HL-60 (cell line): ENCODE data around the gene CEP128.

Source experiments
- DNase-seq, 2 experiments: peaks; one replicate each; pipeline ENCODE4 v3.0.0-alpha.2; 2010 to 2020; ENCODE audit warnings: low read depth in 1 of 2, low spot score in 1 of 2
- H3K27ac ChIP-seq: fragments of 250-450 bp; sonication (Bioruptor Pico); replicated peaks from 2 replicates; pipeline ENCODE4 v1.5.1; 2020; ENCODE audit warnings: mild to moderate bottlenecking, moderate library complexity
- H3K27me3 ChIP-seq: fragments of 250-450 bp; sonication (Bioruptor Pico); 2 replicates; pipeline ENCODE4 v1.5.1; 2021; ENCODE audit warnings: mild to moderate bottlenecking, moderate library complexity; ENCODE audit not compliant: insufficient read depth, poor library complexity, severe bottlenecking
- H3K4me3 ChIP-seq: replicated peaks from 2 replicates; pipeline ENCODE4 v1.5.1; 2011; ENCODE audit warnings: mild to moderate bottlenecking, control low read depth, low read length; ENCODE audit not compliant: insufficient read depth
- GABPA ChIP-seq: IDR thresholded peaks from 2 replicates; pipeline ENCODE4 v1.6.1; 2012; ENCODE audit warnings: low read depth
- POLR2AphosphoS5 ChIP-seq: IDR thresholded peaks from 2 replicates; pipeline ENCODE4 v1.6.1; 2012; ENCODE audit warnings: low read depth
- SPI1 ChIP-seq: IDR thresholded peaks from 2 replicates; pipeline ENCODE4 v1.6.1; 2012; ENCODE audit warnings: low read depth, mild to moderate bottlenecking, borderline replicate concordance
- TF ChIP-seq, protein P1 (sequence below): IDR thresholded peaks from 2 replicates; pipeline ENCODE4 v1.6.1; 2012; ENCODE audit warnings: low read depth; ENCODE audit not compliant: insufficient replicate concordance
- TF ChIP-seq, protein P2 (sequence below): IDR thresholded peaks from one replicate; pipeline ENCODE4 v1.5.1; 2011; ENCODE audit warnings: low read length, control low read depth, inconsistent platforms; ENCODE audit not compliant: insufficient read depth

CEP128 gene

DNA sequence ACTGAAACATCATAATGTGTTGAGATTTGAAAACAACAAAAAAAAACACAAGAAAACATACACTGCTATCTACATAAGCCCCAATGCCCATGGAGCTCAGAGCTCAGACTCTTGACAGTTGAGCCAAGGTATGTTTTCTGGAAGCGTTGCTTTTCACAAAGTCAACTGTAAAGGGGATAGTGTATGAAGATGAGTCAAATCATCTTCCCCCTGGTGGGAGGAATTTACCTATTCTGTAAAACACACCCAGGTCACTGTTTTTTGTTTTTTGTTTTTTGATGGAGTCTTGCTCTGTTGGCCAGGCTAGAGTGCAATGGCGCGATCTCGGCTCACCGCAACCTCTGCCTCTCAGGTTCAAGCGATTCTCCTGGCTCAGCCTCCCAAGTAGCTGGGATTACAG is 368.9 kb downstream of the CEP128 start:
- DNase-seq: no peak
- Histone ChIP-seq H3K27ac (no peak overlapping the region), H3K27me3 (no peaks in the 10 kb centered on the region), H3K4me3 (no peak overlapping the region)
- no peak for TF ChIP-seq SPI1
- TF ChIP-seq, protein P1, sequence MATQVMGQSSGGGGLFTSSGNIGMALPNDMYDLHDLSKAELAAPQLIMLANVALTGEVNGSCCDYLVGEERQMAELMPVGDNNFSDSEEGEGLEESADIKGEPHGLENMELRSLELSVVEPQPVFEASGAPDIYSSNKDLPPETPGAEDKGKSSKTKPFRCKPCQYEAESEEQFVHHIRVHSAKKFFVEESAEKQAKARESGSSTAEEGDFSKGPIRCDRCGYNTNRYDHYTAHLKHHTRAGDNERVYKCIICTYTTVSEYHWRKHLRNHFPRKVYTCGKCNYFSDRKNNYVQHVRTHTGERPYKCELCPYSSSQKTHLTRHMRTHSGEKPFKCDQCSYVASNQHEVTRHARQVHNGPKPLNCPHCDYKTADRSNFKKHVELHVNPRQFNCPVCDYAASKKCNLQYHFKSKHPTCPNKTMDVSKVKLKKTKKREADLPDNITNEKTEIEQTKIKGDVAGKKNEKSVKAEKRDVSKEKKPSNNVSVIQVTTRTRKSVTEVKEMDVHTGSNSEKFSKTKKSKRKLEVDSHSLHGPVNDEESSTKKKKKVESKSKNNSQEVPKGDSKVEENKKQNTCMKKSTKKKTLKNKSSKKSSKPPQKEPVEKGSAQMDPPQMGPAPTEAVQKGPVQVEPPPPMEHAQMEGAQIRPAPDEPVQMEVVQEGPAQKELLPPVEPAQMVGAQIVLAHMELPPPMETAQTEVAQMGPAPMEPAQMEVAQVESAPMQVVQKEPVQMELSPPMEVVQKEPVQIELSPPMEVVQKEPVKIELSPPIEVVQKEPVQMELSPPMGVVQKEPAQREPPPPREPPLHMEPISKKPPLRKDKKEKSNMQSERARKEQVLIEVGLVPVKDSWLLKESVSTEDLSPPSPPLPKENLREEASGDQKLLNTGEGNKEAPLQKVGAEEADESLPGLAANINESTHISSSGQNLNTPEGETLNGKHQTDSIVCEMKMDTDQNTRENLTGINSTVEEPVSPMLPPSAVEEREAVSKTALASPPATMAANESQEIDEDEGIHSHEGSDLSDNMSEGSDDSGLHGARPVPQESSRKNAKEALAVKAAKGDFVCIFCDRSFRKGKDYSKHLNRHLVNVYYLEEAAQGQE: no peak
- no peak for TF ChIP-seq GABPA
- no peak for TF ChIP-seq POLR2AphosphoS5
- TF ChIP-seq, protein P2, sequence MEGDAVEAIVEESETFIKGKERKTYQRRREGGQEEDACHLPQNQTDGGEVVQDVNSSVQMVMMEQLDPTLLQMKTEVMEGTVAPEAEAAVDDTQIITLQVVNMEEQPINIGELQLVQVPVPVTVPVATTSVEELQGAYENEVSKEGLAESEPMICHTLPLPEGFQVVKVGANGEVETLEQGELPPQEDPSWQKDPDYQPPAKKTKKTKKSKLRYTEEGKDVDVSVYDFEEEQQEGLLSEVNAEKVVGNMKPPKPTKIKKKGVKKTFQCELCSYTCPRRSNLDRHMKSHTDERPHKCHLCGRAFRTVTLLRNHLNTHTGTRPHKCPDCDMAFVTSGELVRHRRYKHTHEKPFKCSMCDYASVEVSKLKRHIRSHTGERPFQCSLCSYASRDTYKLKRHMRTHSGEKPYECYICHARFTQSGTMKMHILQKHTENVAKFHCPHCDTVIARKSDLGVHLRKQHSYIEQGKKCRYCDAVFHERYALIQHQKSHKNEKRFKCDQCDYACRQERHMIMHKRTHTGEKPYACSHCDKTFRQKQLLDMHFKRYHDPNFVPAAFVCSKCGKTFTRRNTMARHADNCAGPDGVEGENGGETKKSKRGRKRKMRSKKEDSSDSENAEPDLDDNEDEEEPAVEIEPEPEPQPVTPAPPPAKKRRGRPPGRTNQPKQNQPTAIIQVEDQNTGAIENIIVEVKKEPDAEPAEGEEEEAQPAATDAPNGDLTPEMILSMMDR: no peak

- no peak overlapping the region for H3K4me3 ChIP-seq
- no peaks in the 10 kb centered on the region for H3K27me3 ChIP-seq
- TF ChIP-seq POLR2AphosphoS5: no peak
- TF ChIP-seq GABPA: no peak
- TF ChIP-seq, protein P2: no peak
- TF ChIP-seq, protein P1: no peak
- TF ChIP-seq SPI1: no peak
- DNase-seq: no peak
- no peak overlapping the region for H3K27ac ChIP-seq
Measured at GRCh38 chr14:80570930-80571298, 370.6 kb downstream of the CEP128 start.

DNA sequence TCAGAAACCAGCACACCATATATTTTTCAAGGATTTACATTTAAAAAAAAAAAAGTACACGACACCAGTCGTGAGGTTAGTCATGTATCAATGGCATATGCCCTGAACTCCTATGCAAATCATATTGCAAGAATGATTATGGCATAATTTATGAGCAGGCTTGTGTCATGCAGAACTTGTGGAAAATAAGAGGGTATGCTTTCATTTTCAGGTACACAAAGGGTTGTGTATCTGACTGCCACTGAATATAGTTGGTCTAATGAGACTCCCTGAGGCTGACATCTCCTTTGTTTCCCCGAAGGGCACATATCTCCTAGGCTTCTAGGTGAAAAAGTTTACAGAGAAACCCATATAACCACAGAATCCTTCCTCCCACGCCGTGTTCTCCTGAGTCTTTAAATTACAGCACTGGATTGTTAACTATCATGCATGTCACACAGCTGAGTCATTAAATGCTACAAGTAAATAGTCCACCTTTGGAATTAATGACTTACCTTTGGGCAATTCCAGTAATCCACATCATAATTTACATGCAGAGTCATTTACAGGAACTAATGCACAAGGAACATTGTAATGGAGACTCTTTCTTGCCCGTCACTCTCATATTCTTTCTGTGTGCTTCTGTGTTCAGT is 373.5 kb downstream of the CEP128 start:
- Histone ChIP-seq H3K27ac (no peak overlapping the region), H3K4me3 (no peak overlapping the region), H3K27me3 (no peaks in the 10 kb centered on the region)
- TF ChIP-seq, protein P1: no peak
- no peak for TF ChIP-seq GABPA
- TF ChIP-seq SPI1: no peak
- TF ChIP-seq, protein P2: no peak
- DNase-seq: no peak
